Measurements from ENCODE around the gene FGFR2.

- TF ChIP-seq POLR2A (IDR thresholded peaks at IDR 0.05), result no peak
- peak; percentile 46 to 94 (median 74) for TF ChIP-seq CTCF (IDR thresholded peaks at IDR 0.05)
Measured at GRCh38 chr10:121608469-121609190, 10.4 kb upstream of the FGFR2 start.
